H1 (cell line): Measurements from ENCODE around the gene CHCHD1. TPM values are rescaled to one million over a fixed set of nuclear protein-coding genes. Genes with fewer than 3 reads are reported as not detected.

ENCODE experiments used
- CTCF ChIA-PET: fragments of 300-600 bp; sonication (Branson Sonifier 250); formaldehyde crosslinking; loops from one replicate; lab custom pipeline; 2021; ENCODE audit not compliant: partially characterized antibody; lab: Charles Lee
- POLR2A ChIA-PET: fragments of 300-600 bp; sonication (Branson Sonifier 250); formaldehyde crosslinking; loops from one replicate; lab custom pipeline; 2021; ENCODE audit warnings: inconsistent platforms; ENCODE audit not compliant: partially characterized antibody; lab: Charles Lee
- DNase-seq, 2 experiments: peaks; one replicate each; pipeline versions ENCODE4 v3.0.0 to v3.0.0-alpha.2; 2010 to 2022; ENCODE audit warnings: low spot score in 2 of 2, low read depth in 1 of 2, mixed read lengths in 1 of 2
- FAIRE-seq: peaks from 2 replicates; lab custom pipeline; 2011; peaks lifted over from hg19 to GRCh38; lab: Jason Lieb, UNC
- H2AFZ ChIP-seq: 2 replicates; pipeline ENCODE4 v1.8.1; 2012; ENCODE audit warnings: low read length, inconsistent platforms
- H2AK5ac ChIP-seq: 2 replicates; pipeline ENCODE4 v1.6.1; 2013; ENCODE audit warnings: low read depth, low read length
- H2BK120ac ChIP-seq: replicated peaks from 2 replicates; pipeline ENCODE3; 2013; ENCODE audit warnings: low read depth, low read length, inconsistent platforms
- H2BK12ac ChIP-seq: 2 replicates; pipeline ENCODE4 v1.6.1; 2013; ENCODE audit warnings: low read depth, low read length
- H2BK15ac ChIP-seq: 2 replicates; pipeline ENCODE4 v1.6.1; 2013; ENCODE audit warnings: low read length
- H2BK20ac ChIP-seq: 2 replicates; pipeline ENCODE4 v1.6.1; 2013; ENCODE audit warnings: low read length
- H2BK5ac ChIP-seq: 2 replicates; pipeline ENCODE4 v1.6.1; 2013; ENCODE audit warnings: low read depth, low read length
- H3K14ac ChIP-seq: 2 replicates; pipeline ENCODE4 v1.6.1; 2013; ENCODE audit warnings: inconsistent platforms; ENCODE audit not compliant: insufficient read length
- H3K18ac ChIP-seq: 2 replicates; pipeline ENCODE4 v1.6.1; 2013; ENCODE audit warnings: low read length; ENCODE audit errors: extremely low read depth
- H3K23ac ChIP-seq: 2 replicates; pipeline ENCODE4 v1.6.1; 2013; ENCODE audit warnings: inconsistent platforms; ENCODE audit not compliant: insufficient read length
- H3K23me2 ChIP-seq: 2 replicates; pipeline ENCODE4 v1.6.1; 2013; ENCODE audit warnings: low read depth, low read length
- H3K27ac ChIP-seq: 2 replicates; pipeline ENCODE4 v1.6.1; 2011; ENCODE audit warnings: low read depth, low read length, inconsistent platforms
- H3K27me3 ChIP-seq, 4 experiments: replicated peaks in 1 of 4; 1 replicate in 1 of 4; 2 replicates in 3 of 4; pipeline versions ENCODE4 v1.6.1 to v1.8.1; 2011 to 2013; ENCODE audit warnings: low read length in 3 of 4, mild to moderate bottlenecking in 3 of 4, inconsistent platforms in 2 of 4, mixed read lengths in 2 of 4, moderate library complexity in 1 of 4; ENCODE audit not compliant: control insufficient read depth in 3 of 4, insufficient read depth in 3 of 4; ENCODE audit errors: extremely low read depth in 1 of 4
- H3K36me3 ChIP-seq, 4 experiments: 2 replicates each; pipeline versions ENCODE4 v1.6.1 to v1.8.1; 2011 to 2013; ENCODE audit warnings: mild to moderate bottlenecking in 4 of 4, low read length in 3 of 4, moderate library complexity in 2 of 4, control low read depth in 1 of 4, inconsistent platforms in 1 of 4; ENCODE audit not compliant: insufficient read depth in 4 of 4, control insufficient read depth in 2 of 4
- H3K4ac ChIP-seq: replicated peaks from 2 replicates; pipeline ENCODE3; 2013; ENCODE audit warnings: low read length, low read depth, mixed read lengths, inconsistent platforms; ENCODE audit not compliant: insufficient read length
- H3K4me1 ChIP-seq, 4 experiments: replicated peaks in 1 of 4; 1 replicate in 1 of 4; 2 replicates in 3 of 4; pipeline versions ENCODE4 v1.6.1 to v1.8.1; 2011 to 2013; ENCODE audit warnings: low read length in 3 of 4, inconsistent platforms in 2 of 4, mixed read lengths in 1 of 4; ENCODE audit not compliant: insufficient read depth in 4 of 4, control insufficient read depth in 3 of 4
- H3K4me2 ChIP-seq, 2 experiments: 2 replicates each; pipeline versions ENCODE4 v1.6.1 to v1.8.1; 2011 to 2013; ENCODE audit warnings: low read depth in 2 of 2, low read length in 2 of 2, control low read depth in 1 of 2, inconsistent platforms in 1 of 2, mild to moderate bottlenecking in 1 of 2; ENCODE audit not compliant: insufficient read depth in 1 of 2
- H3K4me3 ChIP-seq, 4 experiments: fragments of 200-600, 300-600 bp in 1 of 4; sonication (generic), shearing (Covaris generic), sonication (Bioruptor Twin) in 1 of 4; 2 replicates each; pipeline versions ENCODE4 v1.5.1 to v1.8.1; 2011 to 2016; ENCODE audit warnings: low read length in 4 of 4, low read depth in 3 of 4, control low read depth in 2 of 4, inconsistent platforms in 2 of 4, mild to moderate bottlenecking in 2 of 4, mixed read lengths in 1 of 4, moderate library complexity in 1 of 4; ENCODE audit not compliant: insufficient read depth in 2 of 4; ENCODE audit errors: extremely low read depth in 1 of 4
- H3K56ac ChIP-seq: replicated peaks from 2 replicates; pipeline ENCODE3; 2013; ENCODE audit warnings: low read depth, mild to moderate bottlenecking, mixed read lengths, low read length, inconsistent platforms; ENCODE audit not compliant: insufficient read length
- H3K79me1 ChIP-seq: 2 replicates; pipeline ENCODE4 v1.6.1; 2013; ENCODE audit warnings: low read depth, low read length, control low read depth
- H3K79me2 ChIP-seq, 2 experiments: 2 replicates each; pipeline versions ENCODE4 v1.6.1 to v1.8.1; 2012 to 2013; ENCODE audit warnings: low read length in 2 of 2, mild to moderate bottlenecking in 2 of 2, inconsistent platforms in 1 of 2; ENCODE audit not compliant: insufficient read depth in 2 of 2, control insufficient read depth in 1 of 2
- H3K9ac ChIP-seq, 4 experiments: replicated peaks in 1 of 4; 1 replicate in 1 of 4; 2 replicates in 3 of 4; pipeline versions ENCODE4 v1.6.1 to v1.8.1; 2011 to 2013; ENCODE audit warnings: low read depth in 3 of 4, low read length in 3 of 4, control low read depth in 2 of 4, mild to moderate bottlenecking in 2 of 4, moderate library complexity in 2 of 4, inconsistent platforms in 1 of 4; ENCODE audit errors: extremely low read depth in 1 of 4
- H3K9me3 ChIP-seq, 2 experiments: 2 replicates each; pipeline versions ENCODE4 v1.6.1 to v1.8.1; 2012 to 2013; ENCODE audit warnings: mild to moderate bottlenecking in 2 of 2, moderate library complexity in 2 of 2, control low read depth in 1 of 2, inconsistent platforms in 1 of 2, low read depth in 1 of 2, low read length in 1 of 2, mixed read lengths in 1 of 2; ENCODE audit not compliant: insufficient read depth in 2 of 2
- H4K20me1 ChIP-seq, 2 experiments: replicated peaks in 1 of 2; 2 replicates each; pipeline versions ENCODE3 to v1.8.1; 2011 to 2013; ENCODE audit warnings: inconsistent platforms in 2 of 2, low read length in 2 of 2, mild to moderate bottlenecking in 1 of 2; ENCODE audit not compliant: insufficient read depth in 2 of 2, control insufficient read depth in 1 of 2
- H4K5ac ChIP-seq: 2 replicates; pipeline ENCODE4 v1.6.1; 2013; ENCODE audit warnings: low read length, low read depth, mixed read lengths, inconsistent platforms; ENCODE audit not compliant: insufficient read length
- H4K8ac ChIP-seq: 2 replicates; pipeline ENCODE4 v1.8.0; 2013; ENCODE audit warnings: mild to moderate bottlenecking, moderate library complexity, low read length, inconsistent platforms; ENCODE audit not compliant: insufficient read depth; ENCODE audit errors: extremely low read depth
- H4K91ac ChIP-seq: replicated peaks from 2 replicates; pipeline ENCODE3; 2013; ENCODE audit warnings: low read length, mixed read lengths, inconsistent platforms; ENCODE audit not compliant: insufficient read length
- ASH2L ChIP-seq: fragments of 200-600, 300-600 bp; sonication (generic); IDR thresholded peaks from one replicate; pipeline ENCODE4 v1.7.1; 2017; ENCODE audit warnings: low read length
- BACH1 ChIP-seq: IDR thresholded peaks from 2 replicates; pipeline ENCODE4 v1.6.1; 2012; ENCODE audit warnings: low read length, improper control_type of control experiment
- EGR1 ChIP-seq: IDR thresholded peaks from 2 replicates; pipeline ENCODE4 v1.6.1; 2011; ENCODE audit warnings: low read depth, low read length, borderline replicate concordance
- EP300 ChIP-seq, 2 experiments: IDR thresholded peaks; 1 replicate in 1 of 2; 2 replicates in 1 of 2; pipeline ENCODE4 v1.6.1; 2011 to 2012; ENCODE audit warnings: low read depth in 2 of 2, low read length in 2 of 2, mild to moderate bottlenecking in 2 of 2, borderline replicate concordance in 1 of 2, inconsistent platforms in 1 of 2, moderate library complexity in 1 of 2
- JUND ChIP-seq: IDR thresholded peaks from 2 replicates; pipeline ENCODE4 v1.6.1; 2011; ENCODE audit warnings: mild to moderate bottlenecking, improper control_type of control experiment, low read length
- NANOG ChIP-seq: IDR thresholded peaks from 2 replicates; pipeline ENCODE4 v1.6.1; 2011; ENCODE audit warnings: low read length, low read depth, mild to moderate bottlenecking, inconsistent platforms; ENCODE audit not compliant: insufficient read depth, poor library complexity, severe bottlenecking
- POLR2A ChIP-seq, 2 experiments: IDR thresholded peaks; 1 replicate in 1 of 2; 2 replicates in 1 of 2; pipeline ENCODE4 v1.6.1; 2011; ENCODE audit warnings: low read depth in 2 of 2, low read length in 2 of 2, mild to moderate bottlenecking in 2 of 2; ENCODE audit errors: control extremely low read depth in 1 of 2
- POU5F1 ChIP-seq: IDR thresholded peaks from 2 replicates; pipeline ENCODE4 v1.6.1; 2011; ENCODE audit warnings: low read depth, mild to moderate bottlenecking, low read length, moderate library complexity
- SP4 ChIP-seq: IDR thresholded peaks from 2 replicates; pipeline ENCODE4 v1.6.1; 2012; ENCODE audit warnings: low read length, inconsistent platforms
- TAF1 ChIP-seq: IDR thresholded peaks from 2 replicates; pipeline ENCODE4 v1.6.1; 2011; ENCODE audit warnings: mild to moderate bottlenecking, low read depth, low read length
- YY1 ChIP-seq: IDR thresholded peaks from 2 replicates; pipeline ENCODE4 v1.6.1; 2011; ENCODE audit warnings: low read depth, mild to moderate bottlenecking, low read length
- WGBS, 2 experiments: shearing (Covaris generic) in 1 of 2; methylation state at CpG; one replicate each; pipeline versions ENCODE4 v1.1.6 to v1.1.7; 2013 to 2015; ENCODE audit warnings: low lambda C conversion rate in 2 of 2, mixed read lengths in 2 of 2, inconsistent platforms in 1 of 2, low coverage in 1 of 2, missing lambda C conversion rate in 1 of 2; ENCODE audit not compliant: insufficient replicate concordance in 2 of 2, insufficient coverage in 1 of 2, insufficient read length in 1 of 2; ENCODE audit errors: extremely low coverage in 1 of 2, missing lambda C conversion rate in 1 of 2; 5-methylcytosine and 5-hydroxymethylcytosine counted together
- polyA plus RNA-seq, 7 experiments: library from polyadenylated mRNA; depleted of rRNA in 3 of 7; stranded (reverse) in 5 of 7; unstranded in 2 of 7; fragments of >200 nt in 5 of 7; fragments of 200-250 nt in 2 of 7; gene quantifications; 1 replicate in 5 of 7; 2 replicates in 1 of 7; 4 replicates in 1 of 7; pipeline versions ENCODE4 v1.2.1 to v1.2.3, GENCODE V29; 2011 to 2013; ENCODE audit warnings: missing spikeins in 2 of 7, mixed read lengths in 2 of 7
- total RNA-seq: library from RNA; stranded (reverse); fragmentation: NEBNext Ultra II Directional; extraction: Animal tissue kit (Norgen Biotek cat#: 25700); gene quantifications from 2 replicates; pipeline ENCODE4 v1.2.1, GENCODE V29; 2021
- TF ChIP-seq, protein P1 (sequence below): IDR thresholded peaks from 2 replicates; pipeline ENCODE4 v1.6.1; 2012; ENCODE audit warnings: low read length, inconsistent platforms
- TF ChIP-seq, protein P2 (sequence below): IDR thresholded peaks from 2 replicates; pipeline ENCODE4 v1.6.1; 2011; ENCODE audit warnings: low read length, improper control_type of control experiment

CHCHD1 gene
- total and polyA plus RNA-seq, 2 of the 8 experiments (the other 6 are each of a cell fraction or from before 2014, with no cell fraction given), result 44.9 to 58.1 TPM

DNA sequence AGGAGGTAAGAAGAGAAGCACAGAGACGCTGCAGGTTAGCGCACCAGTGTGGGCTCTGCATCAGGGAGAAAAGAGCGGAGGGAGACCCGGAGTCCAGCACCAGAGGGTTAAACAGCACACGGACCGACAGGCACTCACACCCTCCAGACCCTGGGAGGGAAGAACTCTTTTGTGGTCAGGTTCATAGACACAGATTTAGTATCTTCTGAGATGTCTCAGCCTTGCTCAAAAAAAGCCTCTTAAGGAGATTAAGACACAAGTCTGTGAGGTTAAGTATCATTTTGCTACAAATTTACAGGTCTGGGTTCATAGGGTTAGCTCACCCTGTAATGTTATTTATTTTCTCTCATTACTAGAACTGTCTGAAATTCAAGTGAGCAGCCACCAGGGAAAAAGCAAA, 46.3 kb downstream of the CHCHD1 start:
- no peak overlapping the region for H2AFZ ChIP-seq
- H3K9me3 ChIP-seq, result no peaks in the 10 kb centered on the region
- WGBS, 2 experiments, result 93% methylated on average over 6 of the region's 6 CpGs; no CpG with 5 or more reads in 1 of the 2 experiments
- no peak overlapping the region for H3K56ac ChIP-seq
- H3K23ac ChIP-seq, result no peak overlapping the region
- H3K27me3 ChIP-seq, result no peaks in the 10 kb centered on the region
- H2BK5ac ChIP-seq, result no peak overlapping the region
- H2AK5ac ChIP-seq, result no peak overlapping the region
- no peak overlapping the region for H3K9ac ChIP-seq
- DNase-seq, result no peak
- peaks cover 0 to 5% of the 10 kb centered on the region in 2 experiments for H4K20me1 ChIP-seq
- no peak overlapping the region for H2BK20ac ChIP-seq
- H4K5ac ChIP-seq, result no peak overlapping the region
- no peak overlapping the region for H3K4ac ChIP-seq
- no peaks in the 10 kb centered on the region for H3K79me2 ChIP-seq
- H3K4me3 ChIP-seq, result no peak overlapping the region
- peaks cover 0 to 7% (median 1%) of the 10 kb centered on the region in 4 experiments; a peak in 4 of 8 replicates for H3K36me3 ChIP-seq
- no peaks in the 10 kb centered on the region for H3K79me1 ChIP-seq
- no peaks in the 10 kb centered on the region for H3K4me1 ChIP-seq
- no peak overlapping the region for H4K91ac ChIP-seq
- no peak for FAIRE-seq
- no peak overlapping the region for H3K4me2 ChIP-seq
- no peak overlapping the region for H2BK15ac ChIP-seq
- H3K27ac ChIP-seq, result no peak overlapping the region
- no peaks in the 10 kb centered on the region; the same call in 1 of the 2 replicates for H3K23me2 ChIP-seq
- H4K8ac ChIP-seq, result no peak overlapping the region
- H3K18ac ChIP-seq, result no peak overlapping the region
- H2BK120ac ChIP-seq, result no peak overlapping the region
- CTCF ChIA-PET, result interaction anchor here (0.7 to 16.6 kb wide), 5 partner anchors 10 to 302 kb away, joined by 3 to 142 read pairs (median 3); no protein-coding TSS in a partner anchor
- POLR2A ChIA-PET, result no interaction called here
- no peak overlapping the region for H2BK12ac ChIP-seq
- no peak overlapping the region for H3K14ac ChIP-seq
- no peak for TF ChIP-seq SP4
- TF ChIP-seq EGR1, result no peak
- no peak for TF ChIP-seq TAF1
- TF ChIP-seq ASH2L, result no peak
- no peak for TF ChIP-seq POU5F1
- TF ChIP-seq POLR2A (IDR thresholded peaks at IDR 0.05; ENCODE audit: control extremely low read depth in 1 of 2, low read depth in 2 of 2, low read length in 2 of 2), result no peak
- no peak for TF ChIP-seq BACH1
- TF ChIP-seq, protein P1, sequence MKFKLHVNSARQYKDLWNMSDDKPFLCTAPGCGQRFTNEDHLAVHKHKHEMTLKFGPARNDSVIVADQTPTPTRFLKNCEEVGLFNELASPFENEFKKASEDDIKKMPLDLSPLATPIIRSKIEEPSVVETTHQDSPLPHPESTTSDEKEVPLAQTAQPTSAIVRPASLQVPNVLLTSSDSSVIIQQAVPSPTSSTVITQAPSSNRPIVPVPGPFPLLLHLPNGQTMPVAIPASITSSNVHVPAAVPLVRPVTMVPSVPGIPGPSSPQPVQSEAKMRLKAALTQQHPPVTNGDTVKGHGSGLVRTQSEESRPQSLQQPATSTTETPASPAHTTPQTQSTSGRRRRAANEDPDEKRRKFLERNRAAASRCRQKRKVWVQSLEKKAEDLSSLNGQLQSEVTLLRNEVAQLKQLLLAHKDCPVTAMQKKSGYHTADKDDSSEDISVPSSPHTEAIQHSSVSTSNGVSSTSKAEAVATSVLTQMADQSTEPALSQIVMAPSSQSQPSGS, result no peak
- no peak for TF ChIP-seq JUND
- no peak for TF ChIP-seq EP300 (IDR thresholded peaks at IDR 0.05; ENCODE audit: borderline replicate concordance in 1 of 2, low read depth in 2 of 2, low read length in 2 of 2)
- no peak for TF ChIP-seq NANOG
- no peak for TF ChIP-seq YY1
- TF ChIP-seq, protein P2, sequence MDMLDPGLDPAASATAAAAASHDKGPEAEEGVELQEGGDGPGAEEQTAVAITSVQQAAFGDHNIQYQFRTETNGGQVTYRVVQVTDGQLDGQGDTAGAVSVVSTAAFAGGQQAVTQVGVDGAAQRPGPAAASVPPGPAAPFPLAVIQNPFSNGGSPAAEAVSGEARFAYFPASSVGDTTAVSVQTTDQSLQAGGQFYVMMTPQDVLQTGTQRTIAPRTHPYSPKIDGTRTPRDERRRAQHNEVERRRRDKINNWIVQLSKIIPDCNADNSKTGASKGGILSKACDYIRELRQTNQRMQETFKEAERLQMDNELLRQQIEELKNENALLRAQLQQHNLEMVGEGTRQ, result no peak
